CD4-positive, alpha-beta T cell (primary cell): ENCODE measurements around the gene PDCD5. TPM values are rescaled to one million over a fixed set of nuclear protein-coding genes. Genes with fewer than 3 reads are reported as not detected.
"Not testable (repeated sequence)": the region's sequence is repeated elsewhere in the genome, so short reads cannot be mapped to it uniquely, and the experiment has no call there.

Experiments used
- ATAC-seq: fragments of 200-7000 bp; cut with Tn5 transposase; one replicate; pipeline ENCODE4 v1.10.0; 2022; ENCODE audit warnings: mild to moderate bottlenecking; ENCODE audit not compliant: poor library complexity
- CTCF ChIA-PET: fragments of 350-600 bp; sonication (Branson Sonifier 250); formaldehyde crosslinking; loops from one replicate; lab custom pipeline; 2021; ENCODE audit warnings: antibody characterized with exemption, inconsistent platforms; lab: Charles Lee
- POLR2A ChIA-PET: fragments of 350-600 bp; sonication (Branson Sonifier 250); formaldehyde crosslinking; loops from one replicate; lab custom pipeline; 2021; ENCODE audit warnings: antibody characterized with exemption, inconsistent platforms; lab: Charles Lee
- DNase-seq, 14 experiments: peaks; one replicate each; pipeline ENCODE4 v3.0.0-alpha.2; 2013 to 2020; ENCODE audit warnings: mixed read lengths in 2 of 14
- H3K27ac ChIP-seq, 2 donors: one replicate each; pipeline versions ENCODE4 v1.5.1 to v1.7.0; 2013; ENCODE audit warnings: low read length in 2 of 2, low read depth in 1 of 2, mild to moderate bottlenecking in 1 of 2
- H3K27me3 ChIP-seq, 2 experiments: 1 replicate in 1 of 2; 2 replicates in 1 of 2; pipeline versions ENCODE4 v1.6.1 to v1.7.0; 2013; ENCODE audit warnings: low read length in 2 of 2, control low read depth in 1 of 2, mild to moderate bottlenecking in 1 of 2, moderate library complexity in 1 of 2; ENCODE audit not compliant: insufficient read depth in 2 of 2, control insufficient read depth in 1 of 2
- H3K36me3 ChIP-seq: one replicate; pipeline ENCODE4 v1.6.1; 2013; ENCODE audit warnings: low read length, control low read depth; ENCODE audit not compliant: insufficient read depth
- H3K4me1 ChIP-seq: one replicate; pipeline ENCODE4 v1.6.1; 2013; ENCODE audit warnings: low read length, control low read depth; ENCODE audit not compliant: insufficient read depth
- H3K4me3 ChIP-seq: one replicate; pipeline ENCODE4 v1.5.1; 2013; ENCODE audit warnings: mild to moderate bottlenecking, low read length, moderate library complexity
- H3K9me3 ChIP-seq, 2 experiments: 1 replicate in 1 of 2; 2 replicates in 1 of 2; pipeline versions ENCODE4 v1.6.1 to v1.7.0; 2013; ENCODE audit warnings: low read length in 2 of 2, mild to moderate bottlenecking in 2 of 2, control low read depth in 1 of 2, moderate library complexity in 1 of 2; ENCODE audit not compliant: control insufficient read depth in 1 of 2, insufficient read depth in 1 of 2
- H3K27ac Mint-ChIP-seq: one replicate; pipeline ENCODE4 v1.8.0; 2020; ENCODE audit warnings: mixed read lengths
- H3K27me3 Mint-ChIP-seq: one replicate; pipeline ENCODE4 v1.8.0; 2021; ENCODE audit warnings: mixed read lengths
- H3K36me3 Mint-ChIP-seq: one replicate; pipeline ENCODE4 v1.8.0; 2021; ENCODE audit warnings: low read depth, mixed read lengths
- H3K4me1 Mint-ChIP-seq: one replicate; pipeline ENCODE4 v1.8.0; 2021; ENCODE audit warnings: low read depth, mixed read lengths
- H3K4me3 Mint-ChIP-seq: one replicate; pipeline ENCODE4 v1.8.0; 2020; ENCODE audit warnings: mild to moderate bottlenecking, mixed read lengths
- H3K9me3 Mint-ChIP-seq: one replicate; pipeline ENCODE4 v1.8.0; 2020; ENCODE audit warnings: mixed read lengths
- intact Hi-C, 2 experiments: fragments of 100-400 bp; cut with DNase I in 1 of 2; cut with micrococcal nuclease in 1 of 2; formaldehyde crosslinking; loops; one replicate each; pipeline versions ENCODE4 v1.15.1 to v1.9.0; 2023 to 2025; cut with DNase I, micrococcal nuclease
- total RNA-seq, 174 experiments: library from RNA in 2 of 174; stranded (reverse) in 2 of 174; gene quantifications; one replicate each; pipeline ENCODE4 v1.2.3 and lab custom pipeline; 2021 to 2026
- TF ChIP-seq, protein P1 (sequence below): fragments of 200-600 bp; IDR thresholded peaks from one replicate; pipeline ENCODE4 v1.8.0; 2022; ENCODE audit warnings: antibody characterized with exemption, mild to moderate bottlenecking

PDCD5 gene
- total RNA-seq, 2 experiments from 2014 or later: 30.0 to 32.7 TPM

DNA sequence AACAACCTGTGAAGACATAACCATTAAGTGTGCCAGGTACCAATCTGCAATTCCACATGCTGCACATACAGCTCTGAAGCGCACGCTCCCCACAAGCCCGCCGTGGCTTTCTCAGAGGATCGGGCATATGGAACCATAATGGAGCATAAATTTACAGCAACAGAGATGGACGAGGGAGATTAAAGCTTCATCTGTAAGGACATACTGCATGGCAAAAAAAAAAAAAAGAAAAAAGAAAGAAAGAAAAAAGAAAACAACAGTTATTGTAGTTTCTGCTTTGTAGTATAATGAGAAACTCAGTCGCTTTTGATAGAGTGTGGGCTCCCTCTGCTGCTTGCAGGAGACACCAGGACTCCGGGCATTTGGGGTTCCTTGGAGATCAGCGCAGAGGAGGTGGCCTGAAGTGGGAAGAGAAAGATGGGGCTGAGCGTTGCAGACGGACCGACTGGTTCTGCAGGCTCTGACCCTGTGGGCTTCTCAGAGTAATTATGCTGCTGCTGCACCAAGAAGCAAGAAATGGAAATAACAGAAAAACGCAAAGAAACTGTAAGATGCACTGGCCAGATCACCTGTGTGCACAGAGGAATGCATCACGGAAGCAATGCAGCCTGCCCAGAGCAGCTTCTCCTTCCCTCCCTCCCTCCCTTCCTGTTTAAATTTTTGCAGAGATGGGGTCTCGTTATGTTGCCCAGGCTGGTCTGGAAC, 10.8 kb upstream of the PDCD5 start:
- Mint-ChIP-seq H3K36me3 (no peaks in the 10 kb centered on the region), H3K27me3 (peaks cover 22% of the 10 kb centered on the region), H3K4me3 (peak overlapping the region; percentile 57), H3K9me3 (no peaks in the 10 kb centered on the region), H3K4me1 (peaks cover 20% of the 10 kb centered on the region), H3K27ac (no peak overlapping the region)
- intact Hi-C loops: loop anchor here (1.0 to 5.0 kb wide), 5 partner anchors 106 to 1903 kb away; no protein-coding TSS in a partner anchor
- H3K9me3 ChIP-seq: no peaks in the 10 kb centered on the region
- ATAC-seq (peak; percentile 78), DNase-seq (peak; percentile 14 to 79 (median 45))
- peaks cover 4 to 13% of the 10 kb centered on the region in 2 experiments for H3K27me3 ChIP-seq
- H3K36me3 ChIP-seq: no peaks in the 10 kb centered on the region
- no peak overlapping the region for H3K27ac ChIP-seq
- peaks cover 10% of the 10 kb centered on the region for H3K4me1 ChIP-seq
- ChIA-PET POLR2A (interaction anchor here (1.0 kb wide), 1 partner anchor 225 kb away, joined by 3 read pairs; the partner anchor contains the start of gene ZNF507), CTCF (interaction anchor here (1.2 kb wide), 1 partner anchor 106 kb away, joined by 3 read pairs; no protein-coding TSS in a partner anchor)
- TF ChIP-seq, protein P1, sequence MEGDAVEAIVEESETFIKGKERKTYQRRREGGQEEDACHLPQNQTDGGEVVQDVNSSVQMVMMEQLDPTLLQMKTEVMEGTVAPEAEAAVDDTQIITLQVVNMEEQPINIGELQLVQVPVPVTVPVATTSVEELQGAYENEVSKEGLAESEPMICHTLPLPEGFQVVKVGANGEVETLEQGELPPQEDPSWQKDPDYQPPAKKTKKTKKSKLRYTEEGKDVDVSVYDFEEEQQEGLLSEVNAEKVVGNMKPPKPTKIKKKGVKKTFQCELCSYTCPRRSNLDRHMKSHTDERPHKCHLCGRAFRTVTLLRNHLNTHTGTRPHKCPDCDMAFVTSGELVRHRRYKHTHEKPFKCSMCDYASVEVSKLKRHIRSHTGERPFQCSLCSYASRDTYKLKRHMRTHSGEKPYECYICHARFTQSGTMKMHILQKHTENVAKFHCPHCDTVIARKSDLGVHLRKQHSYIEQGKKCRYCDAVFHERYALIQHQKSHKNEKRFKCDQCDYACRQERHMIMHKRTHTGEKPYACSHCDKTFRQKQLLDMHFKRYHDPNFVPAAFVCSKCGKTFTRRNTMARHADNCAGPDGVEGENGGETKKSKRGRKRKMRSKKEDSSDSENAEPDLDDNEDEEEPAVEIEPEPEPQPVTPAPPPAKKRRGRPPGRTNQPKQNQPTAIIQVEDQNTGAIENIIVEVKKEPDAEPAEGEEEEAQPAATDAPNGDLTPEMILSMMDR: peak; percentile 66
- H3K4me3 ChIP-seq: no peak overlapping the region

DNA sequence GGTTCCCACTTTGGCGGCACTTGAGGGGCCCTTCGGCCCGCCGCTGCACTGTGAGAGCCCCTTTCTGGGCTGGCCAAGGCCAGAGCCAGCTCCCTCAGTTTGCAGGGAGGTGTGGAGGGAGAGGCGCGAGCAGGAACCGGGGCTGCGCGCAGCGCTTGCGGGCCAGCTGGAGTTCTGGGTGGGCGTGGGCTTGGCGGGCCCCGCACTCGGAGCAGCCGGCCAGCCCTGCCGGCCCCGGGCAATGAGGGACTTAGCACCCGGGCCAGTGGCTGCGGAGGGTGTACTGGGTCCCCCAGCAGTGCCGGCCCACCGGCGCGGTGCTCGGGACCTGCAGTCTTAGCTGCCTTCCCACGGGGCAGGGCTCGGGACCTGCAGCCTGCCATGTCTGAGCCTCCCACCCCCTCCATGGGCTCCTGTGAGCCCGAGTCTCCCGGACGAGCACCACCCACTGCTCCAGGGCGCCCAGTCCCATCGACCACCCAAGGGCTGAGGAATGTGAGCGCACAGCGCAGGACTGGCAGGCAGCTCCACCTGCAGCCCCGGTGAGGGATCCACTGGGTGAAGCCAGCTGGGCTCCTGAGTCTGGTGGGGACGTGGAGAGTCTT, 9.4 kb upstream of the PDCD5 start:
- H3K4me3 ChIP-seq, H3K27ac ChIP-seq, H3K4me1 ChIP-seq, H3K9me3 Mint-ChIP-seq, ATAC-seq, H3K4me3 Mint-ChIP-seq, CTCF ChIA-PET, DNase-seq, POLR2A ChIA-PET, H3K36me3 ChIP-seq, H3K9me3 ChIP-seq, H3K36me3 Mint-ChIP-seq, H3K27ac Mint-ChIP-seq: not testable (repeated sequence)
- Mint-ChIP-seq H3K4me1 (peaks cover 20% of the 10 kb centered on the region), H3K27me3 (peaks cover 22% of the 10 kb centered on the region)
- intact Hi-C loops: loop anchor here (5.0 kb wide), 2 partner anchors 1889 to 1904 kb away; no protein-coding TSS in a partner anchor
- H3K27me3 ChIP-seq: peaks cover 4 to 13% of the 10 kb centered on the region in 2 experiments

DNA sequence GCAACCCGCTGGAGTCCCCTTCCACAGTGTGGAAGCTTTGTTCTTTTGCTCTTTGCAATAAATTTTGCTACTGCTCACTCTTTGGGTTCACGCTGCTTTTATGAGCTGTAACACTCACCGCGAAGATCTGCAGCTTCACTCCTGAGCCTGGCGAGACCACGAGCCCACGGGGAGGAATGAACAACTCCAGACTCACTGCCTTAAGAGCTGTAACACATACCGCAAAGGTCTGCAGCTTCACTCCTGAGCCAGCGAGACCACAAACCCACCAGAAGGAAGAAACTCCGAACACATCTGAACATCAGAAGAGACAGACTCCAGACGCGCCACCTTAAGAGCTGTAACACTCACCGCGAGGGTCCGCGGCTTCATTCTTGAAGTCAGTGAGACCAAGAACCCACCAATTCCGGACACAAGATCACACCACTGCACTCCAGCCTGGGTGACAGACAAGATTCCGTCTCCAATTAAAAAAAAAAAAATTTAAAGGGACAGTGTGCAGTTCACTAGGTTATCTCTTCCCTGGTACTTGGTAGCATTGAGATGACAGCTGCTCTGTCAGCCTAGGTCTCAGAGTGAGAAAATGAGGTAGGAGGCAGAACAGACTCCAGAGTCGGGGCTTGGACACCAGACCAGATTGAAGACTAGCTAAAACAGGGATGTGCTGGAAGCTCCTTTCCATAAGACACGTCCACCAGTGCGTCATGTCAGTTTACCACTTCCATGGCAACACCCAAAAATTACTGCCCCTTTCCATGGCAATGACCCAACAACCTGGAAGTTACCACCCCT, 8.1 kb upstream of the PDCD5 start:
- H3K27ac ChIP-seq, H3K36me3 Mint-ChIP-seq, H3K9me3 Mint-ChIP-seq, H3K9me3 ChIP-seq, H3K4me1 ChIP-seq, H3K36me3 ChIP-seq, CTCF ChIA-PET: not testable (repeated sequence)
- peaks cover 20% of the 10 kb centered on the region for H3K4me1 Mint-ChIP-seq
- POLR2A ChIA-PET: interaction anchor here (0.6 to 1.7 kb wide), 2 partner anchors 8 to 104 kb away, joined by 3 to 6 read pairs; partner anchors contain the start of gene PDCD5
- DNase-seq (peak in 2 of 14 experiments; percentile 2 to 9), ATAC-seq (peak; percentile 43)
- H3K4me3 Mint-ChIP-seq: peak overlapping the region; percentile 68
- H3K27ac Mint-ChIP-seq: peak overlapping the region; percentile 1
- intact Hi-C loops: loop anchor here (5.0 kb wide), 2 partner anchors 1891 to 1906 kb away; no protein-coding TSS in a partner anchor
- Histone ChIP-seq H3K27me3 (peaks cover 9 to 13% of the 10 kb centered on the region in 2 experiments), H3K4me3 (peak overlapping the region; percentile 38)
- peaks cover 17% of the 10 kb centered on the region for H3K27me3 Mint-ChIP-seq
